Measurements from ENCODE around the gene PROK1. TPM values are rescaled to one million over a fixed set of nuclear protein-coding genes. Genes with fewer than 3 reads are reported as not detected.

Gene PROK1
- polyA plus RNA-seq, 3 donors: not detected

DNA sequence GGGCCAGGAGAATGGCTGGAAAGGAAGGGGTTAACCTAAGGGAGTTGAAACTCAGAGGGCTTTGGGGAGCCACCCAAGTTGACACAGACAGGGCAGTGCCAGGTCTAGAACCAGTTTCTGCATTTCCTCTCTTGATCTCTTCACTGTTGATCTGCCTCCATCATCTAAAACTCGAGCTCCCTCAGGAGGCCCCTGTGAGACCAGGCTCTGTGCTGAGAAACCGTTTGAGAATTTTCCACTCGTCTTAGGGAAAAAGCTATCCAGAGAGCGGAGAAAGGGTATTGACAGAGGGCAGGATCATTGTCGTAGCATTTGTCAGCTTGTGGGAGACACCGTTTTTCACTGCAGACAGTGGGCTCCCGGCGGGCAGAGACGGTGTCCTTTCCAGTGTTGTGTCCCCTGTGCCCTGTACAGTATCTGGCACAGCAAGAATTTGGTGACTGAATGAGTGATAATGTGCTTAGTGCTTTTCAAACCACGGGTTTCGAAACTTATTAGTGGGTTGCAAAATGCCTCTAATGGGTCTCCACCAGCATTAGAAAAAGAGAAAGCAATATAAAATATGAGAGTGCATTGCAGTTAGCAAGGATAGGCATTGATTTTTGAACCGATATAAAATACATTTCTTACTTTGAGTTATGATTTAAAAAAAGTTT is 31.1 kb downstream of the PROK1 start:
- 69% methylated on average over 8 of the region's 12 CpGs for WGBS (ENCODE audit: insufficient coverage)
- Mint-ChIP-seq H3K4me1 (peaks cover 17% of the 10 kb centered on the region), H3K27me3 (ENCODE audit: low read depth in 3 of 3) (peaks cover 0 to 8% (median 5%) of the 10 kb centered on the region in 3 donors), H3K4me3 (no peak overlapping the region), H3K9me3 (no peaks in the 10 kb centered on the region), H3K27ac (peak overlapping the region in 1 of 7 donors; percentile 55), H3K36me3 (no peaks in the 10 kb centered on the region)
- no peaks in the 10 kb centered on the region for H4K20me1 ChIP-seq (ENCODE audit: insufficient read depth, low read length)
- intact Hi-C loops (cut with micrococcal nuclease): no loop called here
- peaks cover 11 to 17% of the 10 kb centered on the region in 2 donors for H3K4me1 ChIP-seq (ENCODE audit: control insufficient read depth in 1 of 2, insufficient read depth in 2 of 2, low read length in 2 of 2)
- H3K27ac ChIP-seq (ENCODE audit: low read depth in 1 of 2, low read length in 2 of 2): no peak overlapping the region
- TF ChIP-seq, protein P1, sequence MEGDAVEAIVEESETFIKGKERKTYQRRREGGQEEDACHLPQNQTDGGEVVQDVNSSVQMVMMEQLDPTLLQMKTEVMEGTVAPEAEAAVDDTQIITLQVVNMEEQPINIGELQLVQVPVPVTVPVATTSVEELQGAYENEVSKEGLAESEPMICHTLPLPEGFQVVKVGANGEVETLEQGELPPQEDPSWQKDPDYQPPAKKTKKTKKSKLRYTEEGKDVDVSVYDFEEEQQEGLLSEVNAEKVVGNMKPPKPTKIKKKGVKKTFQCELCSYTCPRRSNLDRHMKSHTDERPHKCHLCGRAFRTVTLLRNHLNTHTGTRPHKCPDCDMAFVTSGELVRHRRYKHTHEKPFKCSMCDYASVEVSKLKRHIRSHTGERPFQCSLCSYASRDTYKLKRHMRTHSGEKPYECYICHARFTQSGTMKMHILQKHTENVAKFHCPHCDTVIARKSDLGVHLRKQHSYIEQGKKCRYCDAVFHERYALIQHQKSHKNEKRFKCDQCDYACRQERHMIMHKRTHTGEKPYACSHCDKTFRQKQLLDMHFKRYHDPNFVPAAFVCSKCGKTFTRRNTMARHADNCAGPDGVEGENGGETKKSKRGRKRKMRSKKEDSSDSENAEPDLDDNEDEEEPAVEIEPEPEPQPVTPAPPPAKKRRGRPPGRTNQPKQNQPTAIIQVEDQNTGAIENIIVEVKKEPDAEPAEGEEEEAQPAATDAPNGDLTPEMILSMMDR (IDR thresholded peaks at IDR 0.05): no peak
- no peak overlapping the region for H3K4me3 ChIP-seq (replicated peaks in 1 of 3; ENCODE audit: low read depth in 2 of 3, low read length in 3 of 3)
- no peaks in the 10 kb centered on the region for H3K27me3 ChIP-seq (ENCODE audit: control insufficient read depth in 2 of 2, insufficient read depth in 2 of 2, low read length in 2 of 2)
- H3K79me2 ChIP-seq (ENCODE audit: insufficient read depth, low read length): no peaks in the 10 kb centered on the region
- H3K36me3 ChIP-seq (replicated peaks in 1 of 2; ENCODE audit: control insufficient read depth in 1 of 2, insufficient read depth in 2 of 2, low read length in 2 of 2): no peaks in the 10 kb centered on the region
- H3K9me3 ChIP-seq (replicated peaks in 1 of 2; ENCODE audit: control insufficient read depth in 1 of 2, insufficient read depth in 1 of 2, low read length in 2 of 2): no peaks in the 10 kb centered on the region
- H2AFZ ChIP-seq (ENCODE audit: insufficient read depth, low read depth, low read length, poor library complexity, severe bottlenecking): no peak overlapping the region
- no peak overlapping the region for H3K4me2 ChIP-seq (replicated peaks; ENCODE audit: extremely low read depth, low read length, poor library complexity, severe bottlenecking)
- DNase-seq: no peak
- H3K9ac ChIP-seq (ENCODE audit: insufficient read depth, low read length, poor library complexity, severe bottlenecking): no peak overlapping the region

DNA sequence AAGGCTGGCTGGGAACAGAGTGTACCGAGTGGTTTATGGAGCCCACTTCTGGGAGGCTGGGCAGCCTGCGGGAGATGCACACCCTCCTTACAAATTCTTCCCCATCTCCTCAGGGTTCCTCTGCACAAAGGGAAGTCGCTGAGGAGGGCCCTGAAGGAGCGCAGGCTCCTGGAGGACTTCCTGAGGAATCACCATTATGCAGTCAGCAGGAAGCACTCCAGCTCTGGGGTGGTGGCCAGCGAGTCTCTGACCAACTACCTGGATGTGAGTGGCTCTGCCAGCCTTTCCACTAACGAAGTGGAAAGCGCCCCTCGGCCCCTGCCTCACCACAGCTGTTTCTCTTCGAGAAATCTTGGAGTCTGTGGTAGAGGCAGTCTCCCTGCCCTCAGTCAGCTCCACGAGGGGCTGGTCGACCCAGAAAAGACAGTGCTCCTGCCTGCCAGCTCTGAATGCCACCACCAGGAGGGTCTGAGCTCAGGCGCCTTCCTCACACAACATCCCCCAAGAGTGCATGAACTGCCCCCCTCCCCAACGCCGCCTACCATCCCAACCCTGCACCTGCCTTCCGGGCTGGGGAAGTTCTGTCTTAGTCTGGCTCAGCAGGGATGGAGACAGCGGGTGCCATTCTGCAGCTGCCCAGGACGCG is 31.8 kb downstream of the PROK1 start:
- Histone ChIP-seq H4K20me1 (ENCODE audit: insufficient read depth, low read length) (no peaks in the 10 kb centered on the region), H3K27me3 (ENCODE audit: control insufficient read depth in 2 of 2, insufficient read depth in 2 of 2, low read length in 2 of 2) (no peaks in the 10 kb centered on the region), H3K36me3 (replicated peaks in 1 of 2; ENCODE audit: control insufficient read depth in 1 of 2, insufficient read depth in 2 of 2, low read length in 2 of 2) (no peaks in the 10 kb centered on the region), H3K4me1 (ENCODE audit: control insufficient read depth in 1 of 2, insufficient read depth in 2 of 2, low read length in 2 of 2) (peaks cover 11 to 17% of the 10 kb centered on the region in 2 donors), H2AFZ (ENCODE audit: insufficient read depth, low read depth, low read length, poor library complexity, severe bottlenecking) (no peak overlapping the region), H3K4me3 (replicated peaks in 1 of 3; ENCODE audit: low read depth in 2 of 3, low read length in 3 of 3) (no peak overlapping the region), H3K79me2 (ENCODE audit: insufficient read depth, low read length) (no peaks in the 10 kb centered on the region), H3K27ac (ENCODE audit: low read depth in 1 of 2, low read length in 2 of 2) (no peak overlapping the region), H3K4me2 (replicated peaks; ENCODE audit: extremely low read depth, low read length, poor library complexity, severe bottlenecking) (no peak overlapping the region), H3K9ac (ENCODE audit: insufficient read depth, low read length, poor library complexity, severe bottlenecking) (no peak overlapping the region), H3K9me3 (replicated peaks in 1 of 2; ENCODE audit: control insufficient read depth in 1 of 2, insufficient read depth in 1 of 2, low read length in 2 of 2) (no peaks in the 10 kb centered on the region)
- Mint-ChIP-seq H3K27me3 (ENCODE audit: low read depth in 3 of 3) (peaks cover 0 to 5% (median 5%) of the 10 kb centered on the region in 3 donors), H3K4me1 (peaks cover 17% of the 10 kb centered on the region), H3K4me3 (no peak overlapping the region), H3K9me3 (no peaks in the 10 kb centered on the region), H3K36me3 (no peaks in the 10 kb centered on the region), H3K27ac (no peak overlapping the region)
- intact Hi-C loops (cut with micrococcal nuclease): no loop called here
- WGBS (ENCODE audit: insufficient coverage): 45% methylated on average over 13 of the region's 18 CpGs
- TF ChIP-seq, protein P1 (IDR thresholded peaks at IDR 0.05): no peak
- peak in 2 of 3 donors; percentile 3 to 20 for DNase-seq
